ENCODE measurements around the gene GMPS.
"Not testable (repeated sequence)": the region's sequence is repeated elsewhere in the genome, so short reads cannot be mapped to it uniquely, and the experiment has no call there.

GMPS gene

GRCh38 chr3:155872904-155873646 lies 2.6 kb downstream of the GMPS start:
- DNase-seq: no peak

DNA sequence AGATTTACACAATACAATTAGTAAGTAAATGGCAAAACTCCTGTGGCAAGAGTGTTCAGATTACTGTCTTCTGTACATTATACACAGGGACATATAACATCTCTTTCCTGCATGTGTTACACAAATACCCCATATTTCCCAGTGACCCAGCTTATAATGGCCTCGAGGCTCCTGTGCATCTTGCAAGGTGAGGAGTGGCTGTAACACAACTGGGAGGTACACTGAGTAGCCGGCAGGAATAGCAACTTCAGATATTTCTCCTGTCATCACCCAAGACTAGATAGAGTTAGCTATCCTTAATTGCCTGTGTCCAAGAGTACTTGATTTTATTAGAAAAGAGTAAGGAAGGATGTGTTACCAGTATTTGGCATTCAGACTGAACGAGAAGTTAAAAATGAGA lies 5.6 kb downstream of the GMPS start:
- no peak for DNase-seq

GRCh38 chr3:155876503-155876902 lies 6.1 kb downstream of the GMPS start:
- DNase-seq: no peak

DNA sequence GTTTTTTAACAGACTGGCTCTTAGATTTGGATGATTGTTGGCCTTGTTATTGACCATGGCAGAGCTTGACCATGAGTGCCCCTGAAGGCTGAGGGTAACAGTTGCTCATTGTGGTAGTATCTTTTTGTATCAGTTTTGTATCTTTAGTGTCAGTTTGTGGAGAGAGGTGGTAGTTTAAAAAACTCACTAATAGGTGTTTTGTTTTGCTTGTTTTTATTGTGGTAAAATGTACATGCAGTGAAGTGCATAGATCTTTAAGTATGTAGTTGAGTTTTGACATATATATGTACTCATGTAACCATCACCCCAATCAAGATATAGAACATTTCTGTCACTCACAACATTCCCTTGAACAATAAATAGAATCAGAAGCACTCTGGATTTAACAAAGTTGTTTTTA lies 9.8 kb downstream of the GMPS start:
- no peak for DNase-seq

DNA sequence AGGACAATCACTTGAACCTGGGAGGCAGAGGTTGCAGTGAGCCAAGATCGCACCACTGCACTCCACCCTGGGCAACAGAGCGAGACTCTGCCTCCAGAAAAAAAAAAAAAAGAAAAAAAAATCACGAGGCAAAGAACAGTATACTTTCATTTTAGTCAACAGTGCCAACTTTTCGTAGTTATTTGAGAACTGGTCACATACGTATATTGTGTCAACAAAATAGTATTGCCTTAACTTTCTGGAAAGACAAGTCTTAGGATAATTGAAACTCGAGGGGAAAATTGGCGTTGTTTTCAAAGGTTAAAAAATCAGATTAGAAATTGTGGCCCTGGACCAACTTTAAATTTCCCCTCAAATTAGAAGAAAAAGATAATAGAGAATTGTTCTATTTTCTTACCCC lies 13.8 kb downstream of the GMPS start:
- DNase-seq: no peak

GRCh38 chr3:155885292-155885691 lies 14.8 kb downstream of the GMPS start:
- DNase-seq: no peak

DNA sequence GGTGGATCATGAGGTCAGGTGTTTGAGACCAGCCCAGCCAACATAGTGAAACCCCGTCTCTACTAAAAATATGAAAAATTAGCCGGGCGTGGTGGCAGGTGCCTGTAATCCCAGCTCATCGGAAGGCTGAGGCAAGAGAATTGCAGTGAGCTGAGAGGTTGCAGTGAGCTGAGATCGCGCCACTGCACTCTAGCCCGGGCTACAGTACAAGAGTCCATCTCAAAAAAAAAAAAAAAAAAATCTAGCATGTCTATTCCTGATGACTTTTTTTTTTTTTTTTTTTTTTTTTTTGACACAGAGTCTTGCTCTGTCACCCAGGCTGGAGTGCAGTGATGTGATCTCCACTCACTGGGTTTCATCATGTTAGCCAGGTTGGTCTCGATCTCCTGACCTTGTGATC lies 15.9 kb downstream of the GMPS start:
- not testable (repeated sequence) for DNase-seq

- no peak for DNase-seq
Observed at GRCh38 chr3:155886915-155887314, 16.5 kb downstream of the GMPS start.

- no peak for DNase-seq
Observed at GRCh38 chr3:155889212-155889611, 18.8 kb downstream of the GMPS start.

GRCh38 chr3:155889952-155890351 lies 19.5 kb downstream of the GMPS start:
- no peak for DNase-seq

DNA sequence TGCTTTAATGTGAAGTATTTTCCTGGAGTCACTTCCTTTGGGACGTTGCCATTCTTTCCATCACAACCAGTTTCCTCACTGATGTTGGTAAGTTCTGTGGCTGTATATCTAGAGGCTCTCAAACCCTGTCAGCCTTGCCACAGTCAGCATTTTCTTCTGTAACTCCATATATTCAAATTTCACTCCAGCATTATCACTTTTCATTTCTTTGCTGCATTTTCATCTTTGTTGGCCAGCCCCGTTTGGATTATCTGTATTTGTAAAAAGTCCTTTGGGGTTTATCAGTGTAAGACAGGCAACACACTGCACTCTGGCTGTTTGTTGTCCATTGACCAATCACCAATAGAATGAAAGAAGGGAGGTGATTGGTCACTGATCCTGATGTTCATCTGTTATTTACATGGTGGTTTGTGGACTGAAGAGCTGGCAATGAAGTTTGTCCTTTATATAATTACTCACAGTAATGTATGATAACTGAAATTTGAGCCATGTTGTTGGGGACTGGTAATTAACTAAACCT lies 20.3 kb downstream of the GMPS start:
- no peak for DNase-seq

DNA sequence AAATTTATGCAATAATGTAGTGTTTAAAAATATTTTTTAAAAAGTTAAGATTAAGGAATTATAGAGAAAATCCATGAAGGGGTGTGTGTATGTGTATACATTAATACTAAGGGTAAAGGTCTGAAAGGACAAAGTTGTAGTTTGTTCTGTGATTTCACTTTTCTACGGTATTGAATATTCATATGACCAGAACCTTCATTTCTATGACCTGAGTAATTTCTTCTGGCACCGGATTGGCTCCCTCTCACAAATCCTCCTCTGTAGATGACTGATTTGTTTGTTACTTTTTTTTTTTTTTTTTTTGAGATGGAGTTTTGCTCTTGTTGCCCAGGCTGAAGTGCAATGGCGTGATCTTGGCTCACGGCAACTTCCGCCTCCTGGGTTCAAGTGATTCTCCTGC lies 20.9 kb downstream of the GMPS start:
- no peak for DNase-seq

- no peak for DNase-seq
Observed at GRCh38 chr3:155895379-155895900, 25.0 kb downstream of the GMPS start.

GRCh38 chr3:155906900-155907299 lies 36.5 kb downstream of the GMPS start:
- no peak for DNase-seq

DNA sequence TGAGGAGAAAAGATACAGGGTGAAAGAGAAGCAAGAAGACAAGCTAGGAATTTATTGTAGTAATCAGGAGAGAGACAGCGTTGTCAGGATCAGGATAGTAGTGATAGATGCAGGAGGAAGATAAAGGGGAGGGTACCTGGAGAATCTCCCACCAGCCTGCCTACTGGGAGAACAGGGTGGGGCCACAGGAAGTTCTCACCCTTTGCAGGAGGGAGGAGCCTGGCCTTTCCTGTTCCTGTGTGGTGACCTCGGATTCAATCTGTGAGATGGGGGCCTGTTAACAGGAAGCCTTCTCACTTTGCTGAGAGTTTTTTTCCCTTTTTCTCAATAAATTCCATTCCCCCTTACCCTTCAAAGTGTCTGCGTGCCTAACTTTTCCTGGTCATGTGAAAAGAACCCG lies 37.6 kb downstream of the GMPS start:
- DNase-seq: no peak

DNA sequence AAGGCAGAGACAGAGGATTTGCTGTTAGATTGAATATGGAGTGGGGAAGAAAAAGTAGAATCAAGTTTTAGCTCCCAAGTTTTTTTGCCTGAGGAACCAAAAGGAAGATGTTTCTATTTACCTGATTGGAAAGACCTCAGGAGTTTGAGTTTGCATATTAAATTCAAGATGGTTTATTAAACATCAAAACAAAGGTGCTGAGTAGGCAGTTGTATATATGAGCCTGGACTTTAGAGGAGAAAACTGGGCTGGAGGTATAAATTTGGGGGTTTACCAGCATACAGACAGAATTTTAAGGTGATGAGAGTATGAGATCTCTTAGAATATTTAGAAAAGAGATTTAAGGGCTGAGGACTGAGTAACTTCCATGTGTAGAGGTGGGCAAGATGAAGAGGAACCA lies 38.2 kb downstream of the GMPS start:
- DNase-seq: no peak

DNA sequence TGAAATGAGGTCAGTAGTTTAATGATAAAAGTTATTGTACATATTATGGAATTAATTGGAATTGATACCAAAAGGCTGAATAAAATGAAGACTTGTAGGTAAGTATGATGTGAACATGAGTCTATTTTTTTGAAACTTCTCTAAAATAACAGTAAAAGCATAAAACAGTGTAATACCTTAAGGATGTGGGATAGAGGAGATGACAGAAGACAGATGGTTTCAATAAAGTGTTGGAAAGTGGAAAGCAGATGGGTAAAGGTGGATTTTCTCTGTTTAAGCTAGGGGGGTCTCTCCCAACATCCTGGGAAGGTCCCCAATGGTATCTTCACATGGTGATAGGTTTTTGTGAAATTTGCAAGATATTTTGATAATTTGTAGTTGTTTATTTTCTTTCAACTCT lies 41.6 kb downstream of the GMPS start:
- DNase-seq: no peak

GRCh38 chr3:155912579-155913190 lies 42.2 kb downstream of the GMPS start:
- no peak for DNase-seq

DNA sequence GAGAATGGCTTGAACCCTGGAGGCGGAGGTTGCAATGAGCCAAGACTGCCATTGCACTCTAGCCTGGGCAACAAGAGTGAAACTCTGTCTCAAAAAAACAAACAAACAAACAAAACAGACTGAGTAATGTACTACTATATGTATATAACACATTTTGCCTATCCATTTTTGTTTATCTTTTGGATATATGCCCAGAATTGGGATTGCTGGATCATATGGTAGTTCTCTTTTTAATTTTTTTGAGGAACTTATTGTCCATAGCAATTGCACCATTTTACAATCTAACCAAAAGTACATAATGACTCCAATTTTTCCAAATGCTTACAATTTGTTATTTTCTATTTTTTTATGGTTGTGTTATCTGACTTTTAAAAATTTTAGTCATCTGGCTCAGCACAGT lies 47.3 kb downstream of the GMPS start:
- DNase-seq: peak; percentile 16 to 27

- DNase-seq: no peak
Observed at GRCh38 chr3:155919728-155920127, 49.3 kb downstream of the GMPS start.

DNA sequence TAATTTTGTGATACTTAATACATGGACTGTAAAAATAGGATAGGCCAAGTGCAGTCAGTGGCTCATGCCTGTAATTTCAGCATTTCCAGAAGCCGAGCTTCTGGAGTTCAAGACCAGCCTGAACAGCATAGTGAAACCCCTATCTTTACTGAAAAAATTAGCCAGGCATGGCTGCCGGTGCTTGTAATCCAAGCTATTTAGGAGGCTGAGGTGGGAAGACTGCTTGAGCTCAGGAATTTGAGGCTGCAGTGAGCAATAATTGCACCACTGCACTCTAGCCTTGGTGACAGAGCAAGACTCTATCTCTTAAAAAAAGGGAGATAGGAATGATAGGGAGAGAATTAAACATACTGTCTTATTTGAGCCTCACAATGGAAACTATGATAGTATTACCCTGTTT lies 51.0 kb downstream of the GMPS start:
- DNase-seq: no peak

DNA sequence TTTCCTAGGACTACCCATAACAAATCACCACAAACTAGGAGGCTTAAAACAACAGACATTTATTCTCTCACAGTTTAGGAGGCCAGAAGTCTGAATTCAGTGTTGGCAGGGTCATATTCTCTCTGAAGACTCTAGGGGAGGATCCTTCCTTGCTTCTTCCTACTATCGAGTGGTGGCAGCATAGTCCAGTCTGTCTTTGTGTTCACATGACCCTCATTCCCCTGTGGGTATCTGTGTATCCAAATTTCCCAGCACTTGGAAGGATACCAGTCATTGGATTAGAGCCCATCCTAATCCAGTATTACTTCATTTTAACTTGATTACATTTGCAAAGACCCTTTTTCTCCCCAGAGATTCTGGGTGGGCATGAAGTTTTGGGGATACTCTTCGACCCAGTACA lies 63.8 kb downstream of the GMPS start:
- DNase-seq: no peak

DNA sequence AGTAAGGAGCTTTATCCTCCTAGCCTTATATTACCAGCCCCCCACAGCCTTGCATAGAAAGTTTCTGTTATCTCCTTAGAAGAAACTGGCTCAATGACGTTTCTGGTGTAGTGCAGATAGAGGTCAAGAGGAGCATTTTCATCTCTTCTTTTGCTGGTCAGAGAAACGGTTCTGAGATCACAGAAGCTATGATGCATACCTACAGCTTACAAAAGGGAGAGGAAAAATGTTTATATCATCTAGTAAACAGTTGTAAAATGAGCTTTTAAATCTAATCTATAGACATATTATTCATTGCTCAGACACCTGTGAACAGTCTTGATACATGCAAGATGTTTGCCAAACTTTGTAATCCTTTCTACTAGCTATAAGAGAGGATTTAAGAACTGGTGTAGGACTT lies 68.0 kb downstream of the GMPS start:
- no peak for DNase-seq

DNA sequence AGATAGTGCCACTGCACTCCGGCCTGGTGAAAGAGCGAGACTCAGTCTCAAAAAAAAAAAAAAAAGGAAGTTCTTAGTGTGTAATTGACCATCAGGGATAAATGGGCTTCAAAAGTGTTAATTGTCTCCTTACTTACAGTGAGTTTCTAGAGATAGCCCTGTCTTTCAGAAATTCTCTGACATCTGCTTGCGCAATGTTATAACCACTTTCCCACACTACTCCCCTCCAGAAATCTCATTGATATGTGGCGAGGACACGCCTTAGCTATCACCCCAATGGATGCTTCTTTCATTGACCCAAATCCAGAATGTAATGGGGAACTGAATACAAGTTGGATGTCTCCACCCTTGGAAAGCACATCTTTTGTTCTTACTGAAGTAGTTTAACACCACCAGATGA lies 70.9 kb downstream of the GMPS start:
- DNase-seq: no peak

DNA sequence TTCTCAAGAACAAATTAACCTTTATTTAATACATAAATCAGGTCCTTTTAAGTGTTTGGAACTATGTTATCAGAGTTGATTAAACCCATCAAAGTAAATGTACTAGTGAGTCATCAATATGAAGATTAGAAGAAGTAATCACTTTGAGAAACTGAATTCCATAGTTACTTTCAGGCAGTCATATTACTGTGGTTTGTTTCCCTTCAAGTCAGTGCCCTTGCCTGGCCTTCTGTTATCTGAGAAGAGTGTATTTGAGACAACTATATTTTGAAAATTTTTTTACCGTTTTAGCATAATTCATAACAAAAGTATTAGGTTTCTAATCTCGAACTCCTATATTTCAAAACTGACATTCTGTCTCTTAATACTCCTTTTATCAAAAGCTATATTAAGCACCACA lies 73.6 kb downstream of the GMPS start:
- DNase-seq: no peak

All from AML-193 (cell line).